K562 (cell line): ENCODE results near the gene DUSP28. TPM values are rescaled to one million over a fixed set of nuclear protein-coding genes. Genes with fewer than 3 reads are reported as not detected.

ENCODE experiments used
- CBFA2T2 ChIP-seq: fragments of 450-650 bp; conservative IDR thresholded peaks from 2 replicates; pipeline ENCODE4 v1.6.1; 2017; ENCODE audit warnings: mild to moderate bottlenecking
- ELK3 ChIP-seq: fragments of 450-650 bp; formaldehyde crosslinking; IDR thresholded peaks from 2 replicates; pipeline ENCODE4 v1.4.0; 2020; ENCODE audit warnings: mild to moderate bottlenecking
- FIP1L1 ChIP-seq: fragments of 200-400 bp; formaldehyde crosslinking; IDR thresholded peaks from 2 replicates; pipeline ENCODE4 v1.6.1; 2018; ENCODE audit warnings: mild to moderate bottlenecking, low read depth, low read length; ENCODE audit not compliant: poor library complexity, severe bottlenecking
- HMGN3 ChIP-seq: IDR thresholded peaks from 2 replicates; pipeline ENCODE4 v1.6.1; 2011; ENCODE audit warnings: borderline replicate concordance, low read depth, mild to moderate bottlenecking, mixed read lengths, low read length; ENCODE audit not compliant: insufficient read length; ENCODE audit errors: extremely low read depth
- KDM4B ChIP-seq, 2 experiments: fragments of 450-650 bp in 1 of 2; sonication (generic) in 1 of 2; IDR thresholded peaks; 2 replicates each; pipeline ENCODE4 v1.6.1; 2016 to 2017; ENCODE audit warnings: borderline replicate concordance in 2 of 2, antibody characterized with exemption in 1 of 2, low read depth in 1 of 2, mild to moderate bottlenecking in 1 of 2
- KLF1 ChIP-seq: fragments of 450-650 bp; IDR thresholded peaks from 2 replicates; pipeline ENCODE4 v1.6.1; 2016; ENCODE audit warnings: missing genetic modification characterization, missing compliant biosample characterization
- KLF16 ChIP-seq: IDR thresholded peaks from 2 replicates; pipeline ENCODE4 v1.6.1; 2016; ENCODE audit warnings: antibody characterized with exemption
- MEF2A ChIP-seq: IDR thresholded peaks from 2 replicates; pipeline ENCODE4 v1.6.1; 2011; ENCODE audit warnings: low read depth, mild to moderate bottlenecking, low read length, moderate library complexity; ENCODE audit not compliant: control insufficient read depth
- MEF2D ChIP-seq: conservative IDR thresholded peaks from 2 replicates; pipeline ENCODE4 v1.6.1; 2016; ENCODE audit warnings: low read depth, missing genetic modification characterization, missing compliant biosample characterization
- PHF8 ChIP-seq: fragments of 200-600 bp; sonication (generic); IDR thresholded peaks from 2 replicates; pipeline ENCODE4 v1.6.1; 2012; ENCODE audit warnings: mixed run types, mild to moderate bottlenecking, inconsistent platforms, low read length, moderate library complexity, borderline replicate concordance
- SMAD1 ChIP-seq: fragments of 150-350 bp; IDR thresholded peaks from 2 replicates; pipeline ENCODE4 v1.6.1; 2014; ENCODE audit warnings: low read length, low read depth; ENCODE audit not compliant: partially characterized antibody
- SMARCA4 ChIP-seq: fragments of 450-650 bp; IDR thresholded peaks from 2 replicates; pipeline ENCODE4 v1.6.1; 2016
- TFE3 ChIP-seq: fragments of 450-650 bp; formaldehyde crosslinking; IDR thresholded peaks from 2 replicates; pipeline ENCODE4 v1.4.0; 2020; ENCODE audit warnings: mild to moderate bottlenecking, mixed read lengths
- VEZF1 ChIP-seq: fragments of 200-800 bp; sonication (Bioruptor generic); IDR thresholded peaks from 2 replicates; pipeline ENCODE4 v1.6.1; 2017; ENCODE audit warnings: missing genetic modification characterization, missing compliant biosample characterization
- ZNF584 ChIP-seq: fragments of 200-800 bp; sonication (Bioruptor generic); IDR thresholded peaks from 2 replicates; pipeline ENCODE4 v1.6.1; 2016; ENCODE audit warnings: low read depth, mild to moderate bottlenecking, missing genetic modification characterization, missing compliant biosample characterization
- polyA plus RNA-seq, 8 experiments: library from polyadenylated mRNA; depleted of rRNA in 4 of 8; stranded (reverse) in 5 of 8; unstranded in 3 of 8; fragments of >200 nt; fragmentation: Nextera tagmentation in 2 of 8; fragmentation: Illumina TruSeq in 1 of 8; extraction: Ambion mirVana in 2 of 8; extraction: Trizol in 1 of 8; gene quantifications; 2 replicates each; pipeline versions ENCODE4 v1.2.1 to v1.2.3, GENCODE V29; 2011 to 2014; ENCODE audit warnings: inconsistent platforms in 1 of 8, missing spikeins in 1 of 8
- total RNA-seq, 7 experiments: library from RNA; depleted of rRNA in 6 of 7; stranded (reverse); fragments of >200 nt in 6 of 7; fragmentation: Illumina TruSeq in 2 of 7; extraction: Trizol in 2 of 7; gene quantifications; 2 replicates each; pipeline versions ENCODE4 v1.2.1 to v1.2.3, GENCODE V29; 2011 to 2021; ENCODE audit warnings: low replicate concordance in 1 of 7
- TF ChIP-seq, protein P1 (sequence below): fragments of 250-450 bp; sonication (Bioruptor Pico); IDR thresholded peaks from 2 replicates; pipeline ENCODE4 v1.8.0; 2021; ENCODE audit warnings: moderate library complexity, mild to moderate bottlenecking, inconsistent platforms
- TF ChIP-seq, protein P2 (sequence below): IDR thresholded peaks from 2 replicates; pipeline ENCODE4 v1.6.1; 2014; ENCODE audit warnings: antibody characterized with exemption
- TF ChIP-seq, protein P3 (sequence below), 2 experiments: fragments of 450-650 bp; IDR thresholded peaks; 2 replicates each; pipeline ENCODE4 v1.6.1; 2016
- TF ChIP-seq, protein P4 (sequence below): sonication (generic); formaldehyde crosslinking; IDR thresholded peaks from 2 replicates; pipeline ENCODE4 v1.8.0; 2022; ENCODE audit warnings: missing genetic modification reagents, mild to moderate bottlenecking, moderate library complexity, borderline replicate concordance

DUSP28 gene
- total and polyA plus RNA-seq, 9 of the 15 experiments (the other 6 are each of a cell fraction or from before 2014, with no cell fraction given), result 2.8 to 8.1 (median 4.2) TPM

GRCh38 chr2:240604291-240604938 lies 44.3 kb downstream of the DUSP28 start (continued):
- TF ChIP-seq ELK3 (CRISPR knock-in tag), result no peak
- TF ChIP-seq SMAD1, result peak; percentile 95
- TF ChIP-seq ZNF584 (CRISPR knock-in tag), result no peak
- TF ChIP-seq PHF8, result no peak
- no peak for TF ChIP-seq TFE3 (CRISPR knock-in tag)
- TF ChIP-seq, protein P1, sequence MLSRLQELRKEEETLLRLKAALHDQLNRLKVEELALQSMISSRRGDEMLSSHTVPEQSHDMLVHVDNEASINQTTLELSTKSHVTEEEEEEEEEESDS (CRISPR knock-in tag), result no peak
- TF ChIP-seq KLF1, result no peak
- TF ChIP-seq CBFA2T2, result no peak
- TF ChIP-seq KLF16, result 0 out of 2 replicates have a peak, but pooled peaks have one; percentile 31
- TF ChIP-seq, protein P2, sequence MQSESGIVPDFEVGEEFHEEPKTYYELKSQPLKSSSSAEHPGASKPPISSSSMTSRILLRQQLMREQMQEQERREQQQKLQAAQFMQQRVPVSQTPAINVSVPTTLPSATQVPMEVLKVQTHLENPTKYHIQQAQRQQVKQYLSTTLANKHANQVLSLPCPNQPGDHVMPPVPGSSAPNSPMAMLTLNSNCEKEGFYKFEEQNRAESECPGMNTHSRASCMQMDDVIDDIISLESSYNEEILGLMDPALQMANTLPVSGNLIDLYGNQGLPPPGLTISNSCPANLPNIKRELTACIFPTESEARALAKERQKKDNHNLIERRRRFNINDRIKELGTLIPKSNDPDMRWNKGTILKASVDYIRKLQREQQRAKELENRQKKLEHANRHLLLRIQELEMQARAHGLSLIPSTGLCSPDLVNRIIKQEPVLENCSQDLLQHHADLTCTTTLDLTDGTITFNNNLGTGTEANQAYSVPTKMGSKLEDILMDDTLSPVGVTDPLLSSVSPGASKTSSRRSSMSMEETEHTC, result no peak
- TF ChIP-seq, protein P3, sequence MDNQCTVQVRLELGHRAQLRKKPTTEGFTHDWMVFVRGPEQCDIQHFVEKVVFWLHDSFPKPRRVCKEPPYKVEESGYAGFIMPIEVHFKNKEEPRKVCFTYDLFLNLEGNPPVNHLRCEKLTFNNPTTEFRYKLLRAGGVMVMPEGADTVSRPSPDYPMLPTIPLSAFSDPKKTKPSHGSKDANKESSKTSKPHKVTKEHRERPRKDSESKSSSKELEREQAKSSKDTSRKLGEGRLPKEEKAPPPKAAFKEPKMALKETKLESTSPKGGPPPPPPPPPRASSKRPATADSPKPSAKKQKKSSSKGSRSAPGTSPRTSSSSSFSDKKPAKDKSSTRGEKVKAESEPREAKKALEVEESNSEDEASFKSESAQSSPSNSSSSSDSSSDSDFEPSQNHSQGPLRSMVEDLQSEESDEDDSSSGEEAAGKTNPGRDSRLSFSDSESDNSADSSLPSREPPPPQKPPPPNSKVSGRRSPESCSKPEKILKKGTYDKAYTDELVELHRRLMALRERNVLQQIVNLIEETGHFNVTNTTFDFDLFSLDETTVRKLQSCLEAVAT (IDR thresholded peaks at IDR 0.05), result no peak
- TF ChIP-seq MEF2A, result no peak
- no peak for TF ChIP-seq FIP1L1
- no peak for TF ChIP-seq KDM4B (IDR thresholded peaks at IDR 0.05; ENCODE audit: borderline replicate concordance in 2 of 2, low read depth in 1 of 2)
- TF ChIP-seq MEF2D (tag), result no peak
- TF ChIP-seq, protein P4, sequence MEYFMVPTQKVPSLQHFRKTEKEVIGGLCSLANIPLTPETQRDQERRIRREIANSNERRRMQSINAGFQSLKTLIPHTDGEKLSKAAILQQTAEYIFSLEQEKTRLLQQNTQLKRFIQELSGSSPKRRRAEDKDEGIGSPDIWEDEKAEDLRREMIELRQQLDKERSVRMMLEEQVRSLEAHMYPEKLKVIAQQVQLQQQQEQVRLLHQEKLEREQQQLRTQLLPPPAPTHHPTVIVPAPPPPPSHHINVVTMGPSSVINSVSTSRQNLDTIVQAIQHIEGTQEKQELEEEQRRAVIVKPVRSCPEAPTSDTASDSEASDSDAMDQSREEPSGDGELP (CRISPR knock-in tag), result peak; percentile 66; the same call in 1 of the 2 replicates
- TF ChIP-seq VEZF1, result no peak
- TF ChIP-seq HMGN3, result no peak
- TF ChIP-seq SMARCA4, result no peak
